HG03159 (cell line): Measurements from ENCODE around the gene CYP2U1.
A peak's percentile ranks its signal among the peaks of the same experiment; 100 is the strongest.

Experiments
- ATAC-seq: cut with Tn5 transposase; IDR thresholded peaks from one replicate; pipeline ENCODE4 v1.9.1; 2021; ENCODE audit warnings: mild to moderate bottlenecking, moderate library complexity; ENCODE audit not compliant: unreplicated experiment

The CYP2U1 gene

GRCh38 chr4:107978716-107979451 lies 47.5 kb downstream of the CYP2U1 start:
- no peak for ATAC-seq

GRCh38 chr4:107987916-107988762 lies 56.8 kb downstream of the CYP2U1 start:
- no peak for ATAC-seq

- ATAC-seq = no peak
Measured at GRCh38 chr4:107988763-107989035, 57.4 kb downstream of the CYP2U1 start.

GRCh38 chr4:107989162-107989536 lies 57.8 kb downstream of the CYP2U1 start:
- ATAC-seq = no peak

- peak; percentile 96 for ATAC-seq
Measured at GRCh38 chr4:107989537-107990386, 58.4 kb downstream of the CYP2U1 start, which contains the start of gene HADH. Gene HADH, plus strand, starts transcription at chr4:107989889. Its CDS starts 44 bp downstream, at chr4:107989933.

GRCh38 chr4:107991945-107992630 lies 60.7 kb downstream of the CYP2U1 start:
- ATAC-seq = no peak

- ATAC-seq = peak; percentile 30
Measured at GRCh38 chr4:107993969-107994368, 62.6 kb downstream of the CYP2U1 start.

- ATAC-seq = no peak
Measured at GRCh38 chr4:107994894-107995293, 63.5 kb downstream of the CYP2U1 start.

GRCh38 chr4:107996949-107997788 lies 65.8 kb downstream of the CYP2U1 start:
- no peak for ATAC-seq

GRCh38 chr4:107997794-107998193 lies 66.4 kb downstream of the CYP2U1 start:
- no peak for ATAC-seq

- no peak for ATAC-seq
Measured at GRCh38 chr4:107999932-108000539, 68.7 kb downstream of the CYP2U1 start.

- no peak for ATAC-seq
Measured at GRCh38 chr4:108001540-108002135, 70.3 kb downstream of the CYP2U1 start.
